Mesenchymal stem cell (in vitro differentiated cells and primary cell): ENCODE results near the gene HELB.

Experiments
- DNase-seq: peaks from one replicate; pipeline ENCODE4 v3.0.0-alpha.2; 2013
- H2AFZ ChIP-seq: one replicate; pipeline ENCODE4 v1.6.1; 2013; ENCODE audit warnings: low read depth, mild to moderate bottlenecking, control low read depth, inconsistent platforms, low read length, moderate library complexity
- H2AK5ac ChIP-seq: 2 replicates; pipeline ENCODE4 v1.6.1; 2013; ENCODE audit warnings: low read length, moderate library complexity, mild to moderate bottlenecking, inconsistent platforms; ENCODE audit not compliant: severe bottlenecking
- H2BK120ac ChIP-seq: one replicate; pipeline ENCODE4 v1.6.1; 2013; ENCODE audit warnings: low read depth, mild to moderate bottlenecking, inconsistent platforms, low read length, moderate library complexity
- H2BK12ac ChIP-seq, 2 experiments: one replicate each; pipeline ENCODE4 v1.6.1; 2013; ENCODE audit warnings: inconsistent platforms in 2 of 2, low read length in 2 of 2, mild to moderate bottlenecking in 2 of 2, moderate library complexity in 2 of 2, control low read depth in 1 of 2
- H2BK15ac ChIP-seq: one replicate; pipeline ENCODE4 v1.6.1; 2013; ENCODE audit warnings: mild to moderate bottlenecking, low read depth, inconsistent platforms; ENCODE audit not compliant: poor library complexity, severe bottlenecking
- H2BK5ac ChIP-seq: 2 replicates; pipeline ENCODE4 v1.6.1; 2013; ENCODE audit warnings: low read depth, mild to moderate bottlenecking, low read length, control low read depth, inconsistent platforms; ENCODE audit not compliant: poor library complexity, severe bottlenecking
- H3K14ac ChIP-seq, 2 experiments: one replicate each; pipeline ENCODE4 v1.6.1; 2013; ENCODE audit warnings: inconsistent platforms in 2 of 2, low read length in 2 of 2, control low read depth in 1 of 2, mild to moderate bottlenecking in 1 of 2, moderate library complexity in 1 of 2
- H3K18ac ChIP-seq, 2 experiments: one replicate each; pipeline ENCODE4 v1.6.1; 2013; ENCODE audit warnings: inconsistent platforms in 2 of 2, low read length in 2 of 2, control low read depth in 1 of 2, low read depth in 1 of 2, mild to moderate bottlenecking in 1 of 2
- H3K23ac ChIP-seq, 2 experiments: one replicate each; pipeline ENCODE4 v1.6.1; 2013; ENCODE audit warnings: inconsistent platforms in 2 of 2, low read length in 2 of 2, mild to moderate bottlenecking in 2 of 2, moderate library complexity in 2 of 2, control low read depth in 1 of 2
- H3K27ac ChIP-seq: 2 replicates; pipeline ENCODE4 v1.5.1; 2013; ENCODE audit warnings: mild to moderate bottlenecking, moderate library complexity, low read length, control low read depth, inconsistent platforms; ENCODE audit not compliant: poor library complexity, severe bottlenecking
- H3K27me3 ChIP-seq, 2 experiments: 2 replicates each; pipeline versions ENCODE4 v1.6.1 to v1.7.0; 2013; ENCODE audit warnings: low read length in 2 of 2, mild to moderate bottlenecking in 2 of 2, moderate library complexity in 2 of 2, control low read depth in 1 of 2, inconsistent platforms in 1 of 2; ENCODE audit not compliant: control insufficient read depth in 1 of 2, insufficient read depth in 1 of 2
- H3K36me3 ChIP-seq, 2 experiments: 2 replicates each; pipeline versions ENCODE4 v1.6.1 to v1.7.0; 2013; ENCODE audit warnings: low read length in 2 of 2, control low read depth in 1 of 2, inconsistent platforms in 1 of 2, low read depth in 1 of 2, mild to moderate bottlenecking in 1 of 2; ENCODE audit not compliant: insufficient read depth in 2 of 2, control insufficient read depth in 1 of 2
- H3K4ac ChIP-seq, 2 experiments: one replicate each; pipeline ENCODE4 v1.6.1; 2013; ENCODE audit warnings: inconsistent platforms in 2 of 2, low read length in 2 of 2, mild to moderate bottlenecking in 2 of 2, moderate library complexity in 2 of 2, control low read depth in 1 of 2, low read depth in 1 of 2
- H3K4me1 ChIP-seq: 2 replicates; pipeline ENCODE4 v1.6.1; 2013; ENCODE audit warnings: low read depth, low read length, control low read depth; ENCODE audit not compliant: control insufficient read depth, insufficient read depth
- H3K4me2 ChIP-seq: 2 replicates; pipeline ENCODE4 v1.6.1; 2013; ENCODE audit warnings: low read length, mild to moderate bottlenecking, inconsistent platforms; ENCODE audit not compliant: poor library complexity, severe bottlenecking
- H3K4me3 ChIP-seq, 2 experiments: 2 replicates each; pipeline versions ENCODE4 v1.5.1 to v1.7.0; 2013; ENCODE audit warnings: low read length in 2 of 2, mild to moderate bottlenecking in 2 of 2, control low read depth in 1 of 2, low read depth in 1 of 2; ENCODE audit not compliant: insufficient read depth in 1 of 2
- H3K79me1 ChIP-seq: replicated peaks from 2 replicates; pipeline ENCODE4 v1.6.1; 2013; ENCODE audit warnings: mild to moderate bottlenecking, control low read depth, low read length, inconsistent platforms; ENCODE audit not compliant: poor library complexity, severe bottlenecking
- H3K9ac ChIP-seq: 2 replicates; pipeline ENCODE4 v1.7.0; 2013; ENCODE audit warnings: mild to moderate bottlenecking, low read length, moderate library complexity
- H3K9me3 ChIP-seq: 2 replicates; pipeline ENCODE4 v1.7.0; 2013; ENCODE audit warnings: mild to moderate bottlenecking, low read length; ENCODE audit not compliant: control insufficient read depth
- H4K8ac ChIP-seq: one replicate; pipeline ENCODE4 v1.6.1; 2013; ENCODE audit warnings: inconsistent platforms, mild to moderate bottlenecking, low read length, moderate library complexity
- H4K91ac ChIP-seq: one replicate; pipeline ENCODE4 v1.6.1; 2013; ENCODE audit warnings: mild to moderate bottlenecking, low read length, inconsistent platforms
- WGBS: methylation state at CpG from one replicate; pipeline ENCODE4 v1.1.7; 2013; ENCODE audit warnings: mixed read lengths; 5-methylcytosine and 5-hydroxymethylcytosine counted together

Gene HELB

GRCh38 chr12:66337381-66338010, 35.2 kb downstream of the HELB start:
- Histone ChIP-seq H2BK120ac (no peak overlapping the region), H3K4me3 (no peak overlapping the region), H4K8ac (no peak overlapping the region), H3K79me1 (no peaks in the 10 kb centered on the region), H4K91ac (no peak overlapping the region), H2BK5ac (no peak overlapping the region), H3K23ac (no peak overlapping the region), H3K4me1 (no peaks in the 10 kb centered on the region), H3K18ac (no peak overlapping the region), H3K36me3 (peaks cover 6 to 8% of the 10 kb centered on the region in 2 experiments), H3K4me2 (no peak overlapping the region), H3K4ac (no peak overlapping the region), H3K27ac (no peak overlapping the region), H2BK15ac (no peak overlapping the region), H3K27me3 (no peaks in the 10 kb centered on the region), H2BK12ac (no peak overlapping the region), H2AFZ (no peak overlapping the region), H3K14ac (no peak overlapping the region), H3K9me3 (peaks cover 18% of the 10 kb centered on the region), H2AK5ac (no peak overlapping the region), H3K9ac (no peak overlapping the region)
- WGBS: 75% methylated on average over 1 of the region's 2 CpGs
- DNase-seq: no peak

- Histone ChIP-seq H2AK5ac (no peak overlapping the region), H4K91ac (no peak overlapping the region), H3K9ac (no peak overlapping the region), H3K4ac (no peak overlapping the region), H3K79me1 (no peaks in the 10 kb centered on the region), H2BK5ac (no peak overlapping the region), H2AFZ (no peak overlapping the region), H2BK12ac (no peak overlapping the region), H3K9me3 (peaks cover 28% of the 10 kb centered on the region), H3K27ac (no peak overlapping the region), H3K4me2 (no peak overlapping the region), H4K8ac (no peak overlapping the region), H3K36me3 (peaks cover 11% of the 10 kb centered on the region in 2 experiments), H3K18ac (no peak overlapping the region), H2BK15ac (no peak overlapping the region), H2BK120ac (no peak overlapping the region), H3K14ac (no peak overlapping the region), H3K27me3 (no peaks in the 10 kb centered on the region), H3K4me1 (no peaks in the 10 kb centered on the region), H3K23ac (no peak overlapping the region), H3K4me3 (no peak overlapping the region)
- no peak for DNase-seq
- WGBS: 85% methylated on average over 1 of the region's 2 CpGs
These were observed 37.8 kb downstream of the HELB start for GRCh38 chr12:66340131-66340530.

- WGBS: 84% methylated on average over 4 of the region's 4 CpGs
- Histone ChIP-seq H2BK12ac (no peak overlapping the region), H3K18ac (no peak overlapping the region), H3K27me3 (no peaks in the 10 kb centered on the region), H3K14ac (no peak overlapping the region), H2BK15ac (no peak overlapping the region), H4K91ac (no peak overlapping the region), H3K9ac (no peak overlapping the region), H2BK5ac (no peak overlapping the region), H3K79me1 (no peaks in the 10 kb centered on the region), H4K8ac (no peak overlapping the region), H3K4me1 (no peaks in the 10 kb centered on the region), H3K4me2 (no peak overlapping the region), H3K36me3 (peaks cover 11% of the 10 kb centered on the region in 2 experiments), H3K23ac (no peak overlapping the region), H3K4me3 (no peak overlapping the region), H3K27ac (no peak overlapping the region), H2AFZ (no peak overlapping the region), H2AK5ac (no peak overlapping the region), H3K9me3 (peaks cover 31% of the 10 kb centered on the region), H2BK120ac (no peak overlapping the region), H3K4ac (no peak overlapping the region)
- no peak for DNase-seq
These were observed 38.8 kb downstream of the HELB start for GRCh38 chr12:66341126-66341525.

- Histone ChIP-seq H3K27ac (no peak overlapping the region), H2BK5ac (no peak overlapping the region), H3K9me3 (peaks cover 25% of the 10 kb centered on the region), H2AFZ (no peak overlapping the region), H3K79me1 (no peaks in the 10 kb centered on the region), H3K18ac (no peak overlapping the region), H2BK120ac (no peak overlapping the region), H3K23ac (no peak overlapping the region), H4K91ac (no peak overlapping the region), H3K9ac (no peak overlapping the region), H4K8ac (no peak overlapping the region), H2BK15ac (no peak overlapping the region), H2AK5ac (no peak overlapping the region), H3K4ac (no peak overlapping the region), H3K4me2 (no peak overlapping the region), H3K36me3 (peaks cover 8 to 11% of the 10 kb centered on the region in 2 experiments), H3K4me3 (no peak overlapping the region), H2BK12ac (no peak overlapping the region), H3K27me3 (no peaks in the 10 kb centered on the region), H3K14ac (no peak overlapping the region), H3K4me1 (no peaks in the 10 kb centered on the region)
- WGBS: 43% methylated on average over 1 of the region's 3 CpGs
- no peak for DNase-seq
These were observed 42.9 kb downstream of the HELB start for GRCh38 chr12:66345212-66345611.
